Smooth muscle cell (in vitro differentiated cells): ENCODE data around the gene DOCK4. TPM values are rescaled to one million over a fixed set of nuclear protein-coding genes. Genes with fewer than 3 reads are reported as not detected.

Source experiments
- DNase-seq: peaks from one replicate; lab custom pipeline; 2025; ENCODE audit not compliant: unreplicated experiment; lab: John Stamatoyannopoulos, UW
- H2AFZ ChIP-seq: fragments of 200-600 bp; sonication (generic); 2 replicates; pipeline ENCODE4 v1.6.0; 2016; ENCODE audit warnings: antibody characterized with exemption, low read depth, mild to moderate bottlenecking
- H3F3A ChIP-seq: fragments of 200-600 bp; sonication (generic); 2 replicates; pipeline ENCODE4 v1.6.0; 2017; ENCODE audit warnings: antibody characterized with exemption, low read depth
- H3K27ac ChIP-seq: fragments of 200-600 bp; sonication (generic); 2 replicates; pipeline ENCODE4 v1.5.1; 2016; ENCODE audit warnings: low read depth, mild to moderate bottlenecking
- H3K27me3 ChIP-seq: fragments of 200-600 bp; sonication (generic); 2 replicates; pipeline ENCODE4 v1.6.1; 2016; ENCODE audit warnings: low read depth, mild to moderate bottlenecking
- H3K36me3 ChIP-seq: fragments of 200-600 bp; sonication (generic); 2 replicates; pipeline ENCODE4 v1.5.1; 2016; ENCODE audit warnings: low read depth
- H3K4me1 ChIP-seq: fragments of 200-600 bp; sonication (generic); 2 replicates; pipeline ENCODE4 v1.5.1; 2016; ENCODE audit warnings: low read depth
- H3K4me2 ChIP-seq: fragments of 200-600 bp; sonication (generic); 2 replicates; pipeline ENCODE4 v1.6.0; 2016; ENCODE audit warnings: mild to moderate bottlenecking
- H3K4me3 ChIP-seq: fragments of 200-600 bp; sonication (generic); 2 replicates; pipeline ENCODE4 v1.5.1; 2016; ENCODE audit warnings: mild to moderate bottlenecking
- H3K79me2 ChIP-seq: fragments of 200-600 bp; sonication (generic); 2 replicates; pipeline ENCODE4 v1.6.0; 2016; ENCODE audit warnings: low read depth, mild to moderate bottlenecking
- H3K9ac ChIP-seq: fragments of 200-600 bp; sonication (generic); 2 replicates; pipeline ENCODE4 v1.6.0; 2016; ENCODE audit warnings: low read depth
- H3K9me3 ChIP-seq: fragments of 200-600 bp; sonication (generic); replicated peaks from 2 replicates; pipeline ENCODE4 v1.5.1; 2016; ENCODE audit warnings: low read depth
- H4K20me1 ChIP-seq: fragments of 200-600 bp; sonication (generic); 2 replicates; pipeline ENCODE4 v1.6.0; 2016; ENCODE audit warnings: low read depth
- CTCF ChIP-seq: fragments of 200-600 bp; sonication (generic); IDR thresholded peaks from 2 replicates; pipeline ENCODE4 v1.5.1; 2017; ENCODE audit warnings: borderline replicate concordance, mild to moderate bottlenecking, antibody characterized with exemption; ENCODE audit not compliant: insufficient read depth, poor library complexity, severe bottlenecking
- WGBS: methylation state at CpG from one replicate; pipeline ENCODE4 v1.1.7; 2016; ENCODE audit warnings: low lambda C conversion rate; 5-methylcytosine and 5-hydroxymethylcytosine counted together
- polyA plus RNA-seq: library from polyadenylated mRNA; unstranded; fragments of >200 nt; fragmentation: Nextera tagmentation; extraction: Ambion mirVana; gene quantifications from 2 replicates; pipeline ENCODE4 v1.2.1, GENCODE V29; 2016
- total RNA-seq: library from RNA; depleted of rRNA; stranded (reverse); fragments of >200 nt; gene quantifications from 2 replicates; pipeline ENCODE4 v1.2.3, GENCODE V29; 2014

DOCK4 gene
- total and polyA plus RNA-seq, 2 experiments from 2014 or later: 7.4 to 20.5 TPM

DNA sequence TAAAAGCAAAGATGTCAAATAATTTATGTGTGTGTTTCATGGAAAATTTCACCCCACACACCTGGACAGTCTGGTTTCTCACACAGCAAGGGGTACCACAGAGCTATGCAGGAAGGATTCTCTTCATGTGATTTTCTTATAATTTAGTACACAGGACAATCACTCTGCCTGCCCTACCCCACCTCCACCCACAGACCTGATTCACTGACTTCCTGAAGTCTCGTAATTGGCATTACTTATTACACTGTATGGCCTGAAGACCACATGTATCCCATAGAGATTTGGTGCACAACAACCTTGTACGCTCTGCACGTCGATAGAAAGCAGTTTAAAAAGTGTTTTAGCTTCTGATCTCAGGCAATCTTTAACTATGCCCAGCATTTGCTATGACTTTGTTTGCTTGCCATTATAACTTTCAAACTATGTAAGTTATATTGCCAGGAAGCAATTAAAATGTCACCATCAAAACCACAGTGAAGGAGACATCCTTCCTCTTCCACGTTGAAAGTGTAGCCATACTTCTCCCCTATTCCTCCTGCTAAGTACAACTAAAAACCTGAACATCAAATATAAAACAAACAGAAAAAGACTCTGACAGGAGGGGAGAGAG is 364.5 kb downstream of the DOCK4 start:
- H3K27ac ChIP-seq: no peak overlapping the region
- H2AFZ ChIP-seq: no peak overlapping the region
- no peaks in the 10 kb centered on the region for H4K20me1 ChIP-seq
- TF ChIP-seq CTCF: no peak
- H3K4me3 ChIP-seq: no peak overlapping the region
- H3K27me3 ChIP-seq: no peaks in the 10 kb centered on the region
- no peak overlapping the region for H3K9ac ChIP-seq
- H3K36me3 ChIP-seq: no peaks in the 10 kb centered on the region
- H3F3A ChIP-seq: no peaks in the 10 kb centered on the region
- WGBS: 83% methylated on average over 5 of the region's 5 CpGs
- no peaks in the 10 kb centered on the region for H3K9me3 ChIP-seq
- H3K79me2 ChIP-seq: no peaks in the 10 kb centered on the region
- no peaks in the 10 kb centered on the region for H3K4me1 ChIP-seq
- no peak overlapping the region for H3K4me2 ChIP-seq
- DNase-seq: no peak

- no peaks in the 10 kb centered on the region for H3K36me3 ChIP-seq
Observed at GRCh38 chr7:111840528-111840927, 365.7 kb downstream of the DOCK4 start.

DNA sequence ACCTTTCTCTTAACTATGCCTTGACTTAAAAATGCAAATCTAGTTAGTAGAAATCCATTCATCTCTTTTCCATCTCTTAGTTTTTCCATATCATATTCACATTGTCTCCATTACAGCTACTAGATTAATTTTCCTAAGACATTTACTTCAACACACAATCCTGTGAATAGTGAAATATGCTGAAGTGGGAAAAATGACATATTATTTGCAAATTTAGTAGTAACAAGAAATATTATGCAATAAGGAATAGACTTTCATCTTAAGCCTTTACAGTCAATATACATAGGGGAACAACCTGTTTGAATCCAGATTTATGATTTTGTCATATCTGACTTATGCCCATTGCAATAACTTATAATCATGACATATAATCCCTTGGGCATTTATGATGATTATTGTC is 366.9 kb downstream of the DOCK4 start:
- DNase-seq: no peak
- TF ChIP-seq CTCF: no peak
- Histone ChIP-seq H3F3A (no peaks in the 10 kb centered on the region), H3K4me3 (no peak overlapping the region), H3K4me2 (no peak overlapping the region), H3K27me3 (no peaks in the 10 kb centered on the region), H3K9ac (no peak overlapping the region), H2AFZ (no peak overlapping the region), H3K36me3 (no peaks in the 10 kb centered on the region), H3K4me1 (no peaks in the 10 kb centered on the region), H4K20me1 (no peaks in the 10 kb centered on the region), H3K27ac (no peak overlapping the region), H3K79me2 (no peaks in the 10 kb centered on the region), H3K9me3 (no peaks in the 10 kb centered on the region)

More at GRCh38 chr7:111840528-111840927, 365.7 kb downstream of the DOCK4 start:
- Histone ChIP-seq H3K27ac (no peak overlapping the region), H3K4me2 (no peak overlapping the region), H3K27me3 (no peaks in the 10 kb centered on the region), H3K4me1 (no peaks in the 10 kb centered on the region), H3K79me2 (no peaks in the 10 kb centered on the region), H3F3A (no peaks in the 10 kb centered on the region), H3K4me3 (no peak overlapping the region), H2AFZ (no peak overlapping the region), H3K9ac (no peak overlapping the region), H3K9me3 (no peaks in the 10 kb centered on the region), H4K20me1 (no peaks in the 10 kb centered on the region)
- DNase-seq: no peak
- WGBS: 49% methylated on average over 3 of the region's 3 CpGs
- no peak for TF ChIP-seq CTCF

- H3K36me3 ChIP-seq: no peaks in the 10 kb centered on the region
- no peak overlapping the region for H3K9ac ChIP-seq
- no peak overlapping the region for H2AFZ ChIP-seq
- no peaks in the 10 kb centered on the region for H4K20me1 ChIP-seq
- H3K9me3 ChIP-seq: no peaks in the 10 kb centered on the region
- H3K4me3 ChIP-seq: no peak overlapping the region
- H3F3A ChIP-seq: no peaks in the 10 kb centered on the region
- H3K79me2 ChIP-seq: no peaks in the 10 kb centered on the region
- H3K27me3 ChIP-seq: no peaks in the 10 kb centered on the region
- no peak overlapping the region for H3K4me2 ChIP-seq
- no peak for TF ChIP-seq CTCF
- H3K4me1 ChIP-seq: no peaks in the 10 kb centered on the region
- DNase-seq: no peak
- H3K27ac ChIP-seq: no peak overlapping the region
- 97% methylated on average over 1 of the region's 1 CpG for WGBS
Observed at GRCh38 chr7:111836592-111836991, 369.6 kb downstream of the DOCK4 start.
